SK-N-SH (cell line): Measurements from ENCODE around the gene CDK6. TPM values are rescaled to one million over a fixed set of nuclear protein-coding genes. Genes with fewer than 3 reads are reported as not detected.

Source experiments
- CTCF ChIA-PET: fragments of 300-600, 350-600 bp; formaldehyde crosslinking; extraction: SDS; loops from one replicate; lab custom pipeline; 2021; lab: Yijun Ruan, JAX
- POLR2A ChIA-PET: fragments of 350-600 bp; sonication (Branson Sonifier 250); formaldehyde crosslinking; extraction: SDS; loops from one replicate; lab custom pipeline; 2020; ENCODE audit warnings: antibody characterized with exemption, inconsistent platforms; lab: Yijun Ruan, JAX
- DNase-seq: peaks from one replicate; pipeline ENCODE4 v3.0.0; 2012
- H2AFZ ChIP-seq: fragments of 200-600 bp; sonication (generic); 2 replicates; pipeline ENCODE4 v1.8.1; 2016; ENCODE audit warnings: antibody characterized with exemption, mild to moderate bottlenecking, low read depth
- H3F3A ChIP-seq: fragments of 200-600 bp; sonication (generic); replicated peaks from 2 replicates; pipeline ENCODE3; 2016; ENCODE audit warnings: antibody characterized with exemption, mild to moderate bottlenecking; ENCODE audit not compliant: insufficient read depth
- H3K27ac ChIP-seq, 2 experiments: fragments of 200-500 bp in 1 of 2; fragments of 200-600 bp in 1 of 2; sonication (Bioruptor generic) in 1 of 2; sonication (generic), shearing (Covaris generic) in 1 of 2; 2 replicates each; pipeline versions ENCODE4 v1.5.1 to v1.6.1; 2014 to 2016; ENCODE audit warnings: low read depth in 2 of 2, inconsistent platforms in 1 of 2, low read length in 1 of 2, mild to moderate bottlenecking in 1 of 2, mixed read lengths in 1 of 2
- H3K27me3 ChIP-seq: fragments of 200-600 bp; sonication (generic), shearing (Covaris generic); 2 replicates; pipeline ENCODE4 v1.6.1; 2016; ENCODE audit warnings: mixed run types; ENCODE audit not compliant: insufficient read depth
- H3K36me3 ChIP-seq, 2 experiments: fragments of 200-500 bp in 1 of 2; fragments of 200-600 bp in 1 of 2; sonication (Bioruptor generic) in 1 of 2; sonication (generic) in 1 of 2; replicated peaks in 1 of 2; 2 replicates each; pipeline versions ENCODE3 to v1.5.1; 2014 to 2016; ENCODE audit warnings: low read length in 1 of 2, mild to moderate bottlenecking in 1 of 2; ENCODE audit not compliant: insufficient read depth in 2 of 2, control insufficient read depth in 1 of 2
- H3K4me1 ChIP-seq, 2 experiments: fragments of 200-500 bp in 1 of 2; fragments of 200-600 bp in 1 of 2; sonication (Bioruptor generic) in 1 of 2; sonication (generic), shearing (Covaris generic) in 1 of 2; 2 replicates each; pipeline versions ENCODE4 v1.5.1 to v1.6.1; 2014 to 2016; ENCODE audit warnings: low read depth in 1 of 2, low read length in 1 of 2, mixed run types in 1 of 2; ENCODE audit not compliant: insufficient read depth in 2 of 2, control insufficient read depth in 1 of 2
- H3K4me2 ChIP-seq: fragments of 200-600 bp; sonication (generic), shearing (Covaris generic); 2 replicates; pipeline ENCODE4 v1.6.1; 2017; ENCODE audit warnings: mixed run types
- H3K4me3 ChIP-seq, 2 experiments: fragments of 200-500 bp in 1 of 2; fragments of 200-600 bp in 1 of 2; sonication (Bioruptor generic) in 1 of 2; sonication (generic), shearing (Covaris generic) in 1 of 2; 2 replicates each; pipeline versions ENCODE4 v1.5.1 to v1.8.1; 2014 to 2016; ENCODE audit warnings: low read depth in 2 of 2, inconsistent platforms in 1 of 2, low read length in 1 of 2, mild to moderate bottlenecking in 1 of 2, mixed read lengths in 1 of 2, moderate library complexity in 1 of 2
- H3K79me2 ChIP-seq: fragments of 200-600 bp; sonication (generic); 2 replicates; pipeline ENCODE4 v1.8.1; 2017; ENCODE audit warnings: mild to moderate bottlenecking; ENCODE audit not compliant: insufficient read depth
- H3K9ac ChIP-seq: fragments of 200-600 bp; sonication (generic); 2 replicates; pipeline ENCODE4 v1.6.1; 2017; ENCODE audit warnings: mixed run types
- H3K9me2 ChIP-seq: fragments of 200-600 bp; sonication (generic); 2 replicates; pipeline ENCODE4 v1.6.1; 2017; ENCODE audit warnings: mixed run types
- H3K9me3 ChIP-seq: fragments of 200-600 bp; sonication (generic); 2 replicates; pipeline ENCODE4 v1.6.1; 2017; ENCODE audit warnings: mixed run types, mild to moderate bottlenecking, moderate library complexity
- H4K20me1 ChIP-seq: fragments of 200-600 bp; sonication (generic); 2 replicates; pipeline ENCODE4 v1.6.1; 2017; ENCODE audit warnings: mild to moderate bottlenecking, mixed run types; ENCODE audit not compliant: insufficient read depth
- CHD2 ChIP-seq: fragments of 150-350 bp; IDR thresholded peaks from 2 replicates; pipeline ENCODE4 v1.6.1; 2018; ENCODE audit warnings: low read length; ENCODE audit not compliant: partially characterized antibody
- EP300 ChIP-seq, 2 experiments: IDR thresholded peaks; 2 replicates each; pipeline versions ENCODE4 v1.4.0 to v1.6.1; 2012; ENCODE audit warnings: borderline replicate concordance in 1 of 2, low read depth in 1 of 2, low read length in 1 of 2
- FOXJ3 ChIP-seq: sonication (generic); formaldehyde crosslinking; IDR thresholded peaks from 2 replicates; pipeline ENCODE4 v1.5.1; 2020; ENCODE audit warnings: mild to moderate bottlenecking, missing genetic modification reagents
- GABPA ChIP-seq: IDR thresholded peaks from 2 replicates; pipeline ENCODE4 v1.4.0; 2012; ENCODE audit warnings: low read depth, mild to moderate bottlenecking
- GATA2 ChIP-seq: sonication (generic); formaldehyde crosslinking; IDR thresholded peaks from 2 replicates; pipeline ENCODE4 v1.5.0; 2020; ENCODE audit warnings: mild to moderate bottlenecking, missing genetic modification reagents
- IRF3 ChIP-seq: fragments of 150-350 bp; IDR thresholded peaks from 2 replicates; pipeline ENCODE4 v1.6.1; 2016; ENCODE audit warnings: mild to moderate bottlenecking, low read depth, low read length
- JUND ChIP-seq: IDR thresholded peaks from 2 replicates; pipeline ENCODE4 v1.4.0; 2012
- MAX ChIP-seq: IDR thresholded peaks from 2 replicates; pipeline ENCODE4 v1.4.0; 2012; ENCODE audit warnings: low read depth
- NRF1 ChIP-seq: IDR thresholded peaks from 2 replicates; pipeline ENCODE4 v1.6.1; 2012; ENCODE audit warnings: low read depth, mild to moderate bottlenecking, low read length
- RAD21 ChIP-seq: IDR thresholded peaks from 2 replicates; pipeline ENCODE4 v1.6.1; 2012; ENCODE audit warnings: mild to moderate bottlenecking, low read length
- RCOR1 ChIP-seq: fragments of 150-350 bp; IDR thresholded peaks from 2 replicates; pipeline ENCODE4 v1.6.1; 2017; ENCODE audit warnings: antibody characterized with exemption, low read length
- RXRA ChIP-seq: IDR thresholded peaks from 2 replicates; pipeline ENCODE4 v1.4.0; 2012; ENCODE audit warnings: low read depth, mild to moderate bottlenecking, borderline replicate concordance
- SIN3A ChIP-seq: IDR thresholded peaks from 2 replicates; pipeline ENCODE4 v1.6.1; 2012; ENCODE audit warnings: low read depth, mild to moderate bottlenecking, low read length, moderate library complexity, borderline replicate concordance
- SMC3 ChIP-seq: IDR thresholded peaks from 2 replicates; pipeline ENCODE4 v1.6.1; 2012; ENCODE audit warnings: low read depth, low read length, improper control_type of control experiment
- TCF12 ChIP-seq: IDR thresholded peaks from 2 replicates; pipeline ENCODE4 v1.4.0; 2012
- USF1 ChIP-seq: IDR thresholded peaks from 2 replicates; pipeline ENCODE4 v1.4.0; 2012; ENCODE audit warnings: low read depth, borderline replicate concordance
- YY1 ChIP-seq: IDR thresholded peaks from 2 replicates; pipeline ENCODE4 v1.4.0; 2012; ENCODE audit warnings: low read depth, mild to moderate bottlenecking
- ZBTB33 ChIP-seq: IDR thresholded peaks from 2 replicates; pipeline ENCODE4 v1.4.0; 2012; ENCODE audit warnings: low read depth, borderline replicate concordance
- WGBS: methylation state at CpG from one replicate; pipeline ENCODE4 v1.1.6; 2017; ENCODE audit warnings: low lambda C conversion rate; 5-methylcytosine and 5-hydroxymethylcytosine counted together
- polyA plus RNA-seq, 3 experiments: library from polyadenylated mRNA; depleted of rRNA; stranded (reverse); fragments of >200 nt; gene quantifications; 2 replicates each; pipeline ENCODE4 v1.2.3, GENCODE V29; 2012
- TF ChIP-seq, protein P1 (sequence below): IDR thresholded peaks from 2 replicates; pipeline ENCODE4; 2012

Gene CDK6
- polyA plus RNA-seq, 1 of the 3 experiments (the other 2 are of a cell fraction) = 30.3 TPM

- CTCF ChIA-PET = interaction anchor here (0.6 to 9.4 kb wide), 59 partner anchors 9 to 1497 kb away, joined by 3 to 96 read pairs (median 5); partner anchors contain the start of genes CDK6 and SAMD9
- no peak for DNase-seq
- 70% methylated on average over 2 of the region's 2 CpGs for WGBS
- H3K27ac ChIP-seq = peak overlapping the region; percentile 81 to 83
- H3K4me1 ChIP-seq = peaks cover 9 to 33% of the 10 kb centered on the region in 2 experiments
- no peaks in the 10 kb centered on the region for H4K20me1 ChIP-seq
- peak overlapping the region; percentile 38; the same call in 1 of the 2 replicates for H3K4me2 ChIP-seq
- POLR2A ChIA-PET = interaction anchor here (1.0 kb wide), 1 partner anchor 211 kb away, joined by 3 read pairs; no protein-coding TSS in a partner anchor
- peak overlapping the region in 1 of 2 experiments; percentile 20; a peak in 2 of 4 replicates for H3K4me3 ChIP-seq
- no peak overlapping the region for H2AFZ ChIP-seq
- H3F3A ChIP-seq = peaks cover 37% of the 10 kb centered on the region
- peak overlapping the region; percentile 39; the same call in 1 of the 2 replicates for H3K9ac ChIP-seq
- no peaks in the 10 kb centered on the region for H3K27me3 ChIP-seq
- H3K9me3 ChIP-seq = no peaks in the 10 kb centered on the region
- peaks cover 89% of the 10 kb centered on the region for H3K79me2 ChIP-seq
- no peaks in the 10 kb centered on the region for H3K9me2 ChIP-seq
- peaks cover 55 to 70% of the 10 kb centered on the region in 2 experiments for H3K36me3 ChIP-seq
- no peak for TF ChIP-seq IRF3
- TF ChIP-seq GATA2 (CRISPR knock-in tag) = 0 out of 2 replicates have a peak, but pooled peaks have one; percentile 8
Measured at GRCh38 chr7:92621561-92622023, 214.8 kb downstream of the CDK6 start.

DNA sequence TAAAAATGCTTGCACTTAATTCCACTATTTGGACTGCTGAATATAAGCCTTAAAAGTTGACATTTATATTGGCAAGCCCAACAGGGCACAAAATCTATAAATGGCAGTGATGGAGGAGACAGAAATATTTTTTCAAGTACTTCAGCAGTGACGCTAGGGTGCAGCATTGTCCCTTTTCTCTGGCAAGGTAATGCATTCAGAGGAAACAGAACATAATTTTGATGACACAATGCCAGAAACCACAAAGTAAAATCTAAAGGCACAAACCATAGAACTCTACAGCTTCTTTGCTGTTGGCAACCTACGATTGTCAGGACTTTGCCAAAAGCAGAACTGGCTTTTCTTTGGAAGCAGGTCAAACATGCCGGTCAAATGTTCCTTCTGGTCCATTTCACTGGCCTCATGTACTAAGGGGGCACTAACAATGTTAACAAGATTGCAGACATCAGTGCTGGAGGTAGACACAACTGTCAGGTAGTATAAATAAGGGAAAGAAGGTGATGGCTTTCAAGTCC, 215.3 kb downstream of the CDK6 start:
- 8% methylated on average over 3 of the region's 3 CpGs for WGBS
- peaks cover 59 to 70% of the 10 kb centered on the region in 2 experiments for H3K36me3 ChIP-seq
- H3K4me3 ChIP-seq = peak overlapping the region in 1 of 2 experiments; percentile 20; a peak in 2 of 4 replicates
- ChIA-PET POLR2A (interaction anchor here (1.0 kb wide), 1 partner anchor 212 kb away, joined by 3 read pairs; no protein-coding TSS in a partner anchor), CTCF (interaction anchor here (0.6 to 9.4 kb wide), 77 partner anchors 9 to 1496 kb away, joined by 3 to 96 read pairs (median 5); partner anchors contain the start of genes CDK6, FAM133B, PEX1 and RBM48)
- DNase-seq = peak; percentile 53
- H4K20me1 ChIP-seq = no peaks in the 10 kb centered on the region
- no peaks in the 10 kb centered on the region for H3K27me3 ChIP-seq
- H3K9me3 ChIP-seq = no peaks in the 10 kb centered on the region
- H3K9ac ChIP-seq = peak overlapping the region; percentile 39; the same call in 1 of the 2 replicates
- peak overlapping the region; percentile 81 to 83 for H3K27ac ChIP-seq
- H3K9me2 ChIP-seq = no peaks in the 10 kb centered on the region
- peaks cover 33% of the 10 kb centered on the region for H3F3A ChIP-seq
- peaks cover 84% of the 10 kb centered on the region for H3K79me2 ChIP-seq
- peak overlapping the region; percentile 38; the same call in 1 of the 2 replicates for H3K4me2 ChIP-seq
- H3K4me1 ChIP-seq = peaks cover 9 to 29% of the 10 kb centered on the region in 2 experiments
- no peak overlapping the region for H2AFZ ChIP-seq
- peak; percentile 95 for TF ChIP-seq SMC3
- peak; percentile 78 for TF ChIP-seq TCF12
- TF ChIP-seq RCOR1 = peak; percentile 58; the same call in 1 of the 2 replicates
- TF ChIP-seq MAX = peak; percentile 69
- no peak for TF ChIP-seq FOXJ3
- TF ChIP-seq EP300 (IDR thresholded peaks at IDR 0.05; ENCODE audit: borderline replicate concordance in 1 of 2, low read depth in 1 of 2, low read length in 1 of 2) = peak; percentile 55 to 69; a peak in 1 of 4 replicates
- no peak for TF ChIP-seq NRF1
- TF ChIP-seq ZBTB33 = no peak; the same call in 1 of the 2 replicates
- no peak for TF ChIP-seq USF1
- peak; percentile 26; the same call in 1 of the 2 replicates for TF ChIP-seq JUND
- peak; percentile 99 for TF ChIP-seq RAD21
- TF ChIP-seq GATA2 (CRISPR knock-in tag) = no peak
- 0 out of 2 replicates have a peak, but pooled peaks have one; percentile 6 for TF ChIP-seq GABPA
- peak; percentile 55; the same call in 1 of the 2 replicates for TF ChIP-seq YY1
- TF ChIP-seq, protein P1, sequence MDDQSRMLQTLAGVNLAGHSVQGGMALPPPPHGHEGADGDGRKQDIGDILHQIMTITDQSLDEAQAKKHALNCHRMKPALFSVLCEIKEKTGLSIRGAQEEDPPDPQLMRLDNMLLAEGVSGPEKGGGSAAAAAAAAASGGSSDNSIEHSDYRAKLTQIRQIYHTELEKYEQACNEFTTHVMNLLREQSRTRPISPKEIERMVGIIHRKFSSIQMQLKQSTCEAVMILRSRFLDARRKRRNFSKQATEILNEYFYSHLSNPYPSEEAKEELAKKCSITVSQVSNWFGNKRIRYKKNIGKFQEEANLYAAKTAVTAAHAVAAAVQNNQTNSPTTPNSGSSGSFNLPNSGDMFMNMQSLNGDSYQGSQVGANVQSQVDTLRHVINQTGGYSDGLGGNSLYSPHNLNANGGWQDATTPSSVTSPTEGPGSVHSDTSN = peak; percentile 79
- TF ChIP-seq CHD2 = peak; percentile 76
- TF ChIP-seq SIN3A = no peak; the same call in 1 of the 2 replicates
- 0 out of 2 replicates have a peak, but pooled peaks have one; percentile 62 for TF ChIP-seq RXRA
- no peak for TF ChIP-seq IRF3
